ENCODE data around the gene ACAP1.

DNA sequence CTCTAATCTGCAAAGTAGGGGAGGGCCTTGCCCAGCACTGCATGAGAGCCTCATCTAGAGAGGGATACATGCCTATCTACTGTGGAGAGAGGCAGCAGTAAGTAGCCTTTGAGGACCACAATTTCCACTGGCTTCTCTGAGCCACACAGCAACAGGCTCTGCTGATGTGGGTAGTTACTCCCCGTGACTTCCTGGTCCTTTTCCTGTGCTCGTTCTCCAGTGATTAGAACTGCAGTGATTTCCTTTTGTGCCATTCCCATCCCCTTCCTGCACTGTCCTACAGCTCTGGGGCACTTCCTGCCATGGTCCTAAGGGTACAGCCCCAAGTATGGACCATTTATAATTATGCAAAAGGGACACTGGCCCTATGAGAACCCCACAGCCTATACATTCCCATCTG is 55.0 kb downstream of the ACAP1 start:
- TF ChIP-seq POLR2A (IDR thresholded peaks at IDR 0.05; ENCODE audit: low read length) (no peak), GATA1 (IDR thresholded peaks at IDR 0.05; ENCODE audit: low read depth, low read length) (no peak)

All from erythroblast (primary cell).